WTC11 (cell line): Measurements from ENCODE around the gene SRR. TPM values are rescaled to one million over a fixed set of nuclear protein-coding genes. Genes with fewer than 3 reads are reported as not detected.

Source experiments
- ATAC-seq: fragments of 200-7000 bp; cut with Tn5 transposase; 2 replicates; pipeline ENCODE4 v1.10.0; 2021; ENCODE audit warnings: mild to moderate bottlenecking, moderate library complexity
- CTCF ChIA-PET: fragments of 300-600 bp; sonication (Branson Sonifier 250); formaldehyde crosslinking; loops from one replicate; lab custom pipeline; 2021; ENCODE audit warnings: antibody characterized with exemption; lab: Charles Lee
- POLR2A ChIA-PET: fragments of 350-600 bp; sonication (Branson Sonifier 250); formaldehyde crosslinking; loops from one replicate; lab custom pipeline; 2021; ENCODE audit warnings: antibody characterized with exemption; lab: Charles Lee
- DNase-seq: peaks from one replicate; pipeline ENCODE4 v3.0.0; 2021; ENCODE audit warnings: low spot score
- H3K27ac Mint-ChIP-seq: 2 replicates; pipeline ENCODE4 v1.8.0; 2021; ENCODE audit warnings: mixed read lengths
- H3K27me3 Mint-ChIP-seq: 2 replicates; pipeline ENCODE4 v1.8.0; 2021; ENCODE audit warnings: low read depth, mild to moderate bottlenecking, moderate library complexity, mixed read lengths
- H3K36me3 Mint-ChIP-seq: 2 replicates; pipeline ENCODE4 v1.8.0; 2021; ENCODE audit warnings: mixed read lengths
- H3K4me1 Mint-ChIP-seq: 2 replicates; pipeline ENCODE4 v1.8.0; 2022; ENCODE audit warnings: mixed read lengths
- H3K4me3 Mint-ChIP-seq: 2 replicates; pipeline ENCODE4 v1.8.0; 2021; ENCODE audit warnings: mild to moderate bottlenecking, moderate library complexity, mixed read lengths
- H3K9me3 Mint-ChIP-seq: 2 replicates; pipeline ENCODE4 v1.8.0; 2021; ENCODE audit warnings: mixed read lengths
- AR ChIP-seq: fragments of 250-450 bp; sonication (Bioruptor Pico); IDR thresholded peaks from 2 replicates; pipeline ENCODE4 v1.9.0; 2021; ENCODE audit warnings: mild to moderate bottlenecking
- ARID4B ChIP-seq: sonication (generic); formaldehyde crosslinking; IDR thresholded peaks from 2 replicates; pipeline ENCODE4 v1.8.0; 2023; ENCODE audit warnings: missing genetic modification reagents, mild to moderate bottlenecking, borderline replicate concordance
- ATF1 ChIP-seq: sonication (generic); formaldehyde crosslinking; IDR thresholded peaks from 2 replicates; pipeline ENCODE4 v1.8.1; 2023; ENCODE audit warnings: mild to moderate bottlenecking, moderate library complexity, missing genetic modification reagents
- E2F5 ChIP-seq: sonication (generic); formaldehyde crosslinking; IDR thresholded peaks from 2 replicates; pipeline ENCODE4 v1.8.1; 2022; ENCODE audit warnings: mild to moderate bottlenecking, moderate library complexity, missing genetic modification reagents
- FOXP1 ChIP-seq: sonication (generic); formaldehyde crosslinking; IDR thresholded peaks from 2 replicates; pipeline ENCODE4 v1.8.0; 2022; ENCODE audit warnings: missing genetic modification reagents, mild to moderate bottlenecking, moderate library complexity, borderline replicate concordance
- GABPB1 ChIP-seq: sonication (generic); formaldehyde crosslinking; IDR thresholded peaks from 2 replicates; pipeline ENCODE4 v1.8.1; 2023; ENCODE audit warnings: mild to moderate bottlenecking, missing genetic modification reagents
- GRHL2 ChIP-seq: fragments of 250-450 bp; sonication (Bioruptor Pico); IDR thresholded peaks from 2 replicates; pipeline ENCODE4 v1.8.0; 2022; ENCODE audit warnings: mild to moderate bottlenecking, moderate library complexity; ENCODE audit not compliant: insufficient replicate concordance, severe bottlenecking
- JAZF1 ChIP-seq: fragments of 250-450 bp; sonication (Bioruptor Pico); IDR thresholded peaks from 2 replicates; pipeline ENCODE4 v1.9.0; 2021; ENCODE audit warnings: moderate library complexity, mild to moderate bottlenecking, inconsistent platforms
- JUN ChIP-seq: sonication (generic); formaldehyde crosslinking; IDR thresholded peaks from 2 replicates; pipeline ENCODE4 v1.8.0; 2023; ENCODE audit warnings: mild to moderate bottlenecking, missing genetic modification reagents
- MYBL2 ChIP-seq: sonication (generic); formaldehyde crosslinking; IDR thresholded peaks from 2 replicates; pipeline ENCODE4 v1.8.1; 2023; ENCODE audit warnings: mild to moderate bottlenecking, moderate library complexity, missing genetic modification reagents
- ZBTB21 ChIP-seq: sonication (generic); formaldehyde crosslinking; IDR thresholded peaks from 2 replicates; pipeline ENCODE4 v1.8.1; 2023; ENCODE audit warnings: mild to moderate bottlenecking, missing genetic modification reagents, borderline replicate concordance
- ZNF263 ChIP-seq: sonication (generic); formaldehyde crosslinking; IDR thresholded peaks from 2 replicates; pipeline ENCODE4 v1.8.1; 2022; ENCODE audit warnings: low read depth, mild to moderate bottlenecking, moderate library complexity, missing genetic modification reagents
- ZNF423 ChIP-seq: fragments of 250-450 bp; sonication (Bioruptor Pico); IDR thresholded peaks from 2 replicates; pipeline ENCODE4 v2.1.2; 2022; ENCODE audit warnings: mild to moderate bottlenecking, moderate library complexity
- total RNA-seq: library from RNA; stranded (reverse); gene quantifications from 3 replicates; pipeline ENCODE4 v1.2.3, GENCODE V29; 2021
- TF ChIP-seq, protein P1 (sequence below): sonication (generic); formaldehyde crosslinking; IDR thresholded peaks from 2 replicates; pipeline ENCODE4 v1.8.0; 2023; ENCODE audit warnings: mild to moderate bottlenecking, missing genetic modification reagents
- TF ChIP-seq, protein P2 (sequence below): sonication (generic); formaldehyde crosslinking; IDR thresholded peaks from 2 replicates; pipeline ENCODE4 v1.8.0; 2022; ENCODE audit warnings: mild to moderate bottlenecking, missing genetic modification reagents
- TF ChIP-seq, protein P3 (sequence below): sonication (generic); formaldehyde crosslinking; conservative IDR thresholded peaks from 2 replicates; pipeline ENCODE4 v1.8.1; 2022; ENCODE audit warnings: mild to moderate bottlenecking, missing genetic modification reagents

Gene SRR
- total RNA-seq, 1 experiment from 2014 or later, result 5.1 TPM

GRCh38 chr17:2336852-2337543, 33.2 kb downstream of the SRR start, which contains the start of gene SGSM2 (continued):
- TF ChIP-seq AR (CRISPR knock-in tag), result no peak
- TF ChIP-seq, protein P1, sequence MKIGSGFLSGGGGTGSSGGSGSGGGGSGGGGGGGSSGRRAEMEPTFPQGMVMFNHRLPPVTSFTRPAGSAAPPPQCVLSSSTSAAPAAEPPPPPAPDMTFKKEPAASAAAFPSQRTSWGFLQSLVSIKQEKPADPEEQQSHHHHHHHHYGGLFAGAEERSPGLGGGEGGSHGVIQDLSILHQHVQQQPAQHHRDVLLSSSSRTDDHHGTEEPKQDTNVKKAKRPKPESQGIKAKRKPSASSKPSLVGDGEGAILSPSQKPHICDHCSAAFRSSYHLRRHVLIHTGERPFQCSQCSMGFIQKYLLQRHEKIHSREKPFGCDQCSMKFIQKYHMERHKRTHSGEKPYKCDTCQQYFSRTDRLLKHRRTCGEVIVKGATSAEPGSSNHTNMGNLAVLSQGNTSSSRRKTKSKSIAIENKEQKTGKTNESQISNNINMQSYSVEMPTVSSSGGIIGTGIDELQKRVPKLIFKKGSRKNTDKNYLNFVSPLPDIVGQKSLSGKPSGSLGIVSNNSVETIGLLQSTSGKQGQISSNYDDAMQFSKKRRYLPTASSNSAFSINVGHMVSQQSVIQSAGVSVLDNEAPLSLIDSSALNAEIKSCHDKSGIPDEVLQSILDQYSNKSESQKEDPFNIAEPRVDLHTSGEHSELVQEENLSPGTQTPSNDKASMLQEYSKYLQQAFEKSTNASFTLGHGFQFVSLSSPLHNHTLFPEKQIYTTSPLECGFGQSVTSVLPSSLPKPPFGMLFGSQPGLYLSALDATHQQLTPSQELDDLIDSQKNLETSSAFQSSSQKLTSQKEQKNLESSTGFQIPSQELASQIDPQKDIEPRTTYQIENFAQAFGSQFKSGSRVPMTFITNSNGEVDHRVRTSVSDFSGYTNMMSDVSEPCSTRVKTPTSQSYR (CRISPR knock-in tag), result no peak
- TF ChIP-seq, protein P2, sequence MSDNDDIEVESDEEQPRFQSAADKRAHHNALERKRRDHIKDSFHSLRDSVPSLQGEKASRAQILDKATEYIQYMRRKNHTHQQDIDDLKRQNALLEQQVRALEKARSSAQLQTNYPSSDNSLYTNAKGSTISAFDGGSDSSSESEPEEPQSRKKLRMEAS (CRISPR knock-in tag), result no peak

DNA sequence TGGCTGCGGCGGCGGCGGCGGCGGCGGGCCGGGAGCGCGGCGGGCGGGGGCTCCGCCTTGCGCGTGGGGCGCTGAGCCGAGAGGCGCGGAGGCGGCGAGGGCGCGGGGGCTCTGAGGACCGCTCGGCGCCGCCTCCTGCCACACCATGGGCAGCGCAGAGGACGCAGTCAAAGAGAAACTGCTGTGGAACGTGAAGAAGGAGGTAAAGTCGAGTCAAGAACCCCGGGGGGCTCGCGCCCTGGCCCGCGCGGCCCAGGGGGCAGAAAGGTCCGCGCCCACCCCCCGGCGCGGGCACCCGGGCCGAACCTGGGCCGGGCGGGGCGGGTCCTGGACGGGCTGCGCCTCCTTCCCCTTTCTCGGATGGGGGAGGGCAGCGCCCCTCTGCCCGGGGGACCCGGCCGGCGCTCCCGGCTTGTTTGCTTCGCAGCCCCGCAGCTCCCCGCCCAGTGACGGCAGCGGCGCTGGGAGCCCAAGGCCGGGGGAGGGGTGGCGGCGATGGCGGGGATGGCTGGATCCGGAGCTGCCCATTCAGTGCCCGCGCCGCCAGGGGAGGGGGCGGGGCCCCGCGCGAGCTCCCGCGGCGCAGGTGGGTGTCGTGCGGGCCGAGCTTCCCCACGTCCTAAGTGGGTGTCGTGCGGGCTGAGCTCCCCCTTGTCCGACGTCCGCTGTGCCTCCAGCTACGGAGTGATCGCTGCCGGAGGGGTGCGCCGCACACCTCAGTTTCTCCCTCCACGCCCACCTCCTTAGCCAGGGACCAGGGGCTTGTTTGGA, 34.0 kb downstream of the SRR start:
- ATAC-seq (peak; percentile 27), DNase-seq (peak; percentile 63)
- H3K27ac Mint-ChIP-seq, result no peak overlapping the region
- H3K9me3 Mint-ChIP-seq, result no peaks in the 10 kb centered on the region
- H3K4me3 Mint-ChIP-seq, result peak overlapping the region; percentile 77
- H3K4me1 Mint-ChIP-seq, result peaks cover 4% of the 10 kb centered on the region
- ChIA-PET CTCF (interaction anchor here (1.0 to 5.0 kb wide), 12 partner anchors 10 to 283 kb away, joined by 3 to 119 read pairs (median 15); partner anchors contain the start of genes HIC1, SMG6 and SRR), POLR2A (interaction anchor here (1.1 to 3.1 kb wide), 5 partner anchors 9 to 62 kb away, joined by 6 to 38 read pairs (median 6); partner anchors contain the start of genes SMG6 and SRR)
- peaks cover 9% of the 10 kb centered on the region for H3K36me3 Mint-ChIP-seq
- no peaks in the 10 kb centered on the region for H3K27me3 Mint-ChIP-seq
- TF ChIP-seq JUN (CRISPR knock-in tag), result no peak
- TF ChIP-seq, protein P1 (CRISPR knock-in tag), result no peak
- TF ChIP-seq JAZF1, result no peak
- no peak for TF ChIP-seq FOXP1 (CRISPR knock-in tag)
- no peak; the same call in 1 of the 2 replicates for TF ChIP-seq ARID4B (CRISPR knock-in tag)
- TF ChIP-seq ZNF263 (CRISPR knock-in tag), result 0 out of 2 replicates have a peak, but pooled peaks have one; percentile 30
- TF ChIP-seq, protein P2 (CRISPR knock-in tag), result peak; percentile 31; the same call in 1 of the 2 replicates
- no peak for TF ChIP-seq ZBTB21 (CRISPR knock-in tag)
- TF ChIP-seq ATF1, result no peak
- TF ChIP-seq GABPB1, result 0 out of 2 replicates have a peak, but pooled peaks have one; percentile 11
- peak; percentile 61; the same call in 1 of the 2 replicates for TF ChIP-seq E2F5 (CRISPR knock-in tag)
- TF ChIP-seq, protein P3, sequence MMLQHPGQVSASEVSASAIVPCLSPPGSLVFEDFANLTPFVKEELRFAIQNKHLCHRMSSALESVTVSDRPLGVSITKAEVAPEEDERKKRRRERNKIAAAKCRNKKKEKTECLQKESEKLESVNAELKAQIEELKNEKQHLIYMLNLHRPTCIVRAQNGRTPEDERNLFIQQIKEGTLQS (CRISPR knock-in tag), result no peak
- no peak for TF ChIP-seq GRHL2 (CRISPR knock-in tag)
- TF ChIP-seq MYBL2, result no peak
- TF ChIP-seq ZNF423 (CRISPR knock-in tag), result peak; percentile 97
